Measurements from ENCODE around the gene CCDC183. TPM values are rescaled to one million over a fixed set of nuclear protein-coding genes. Genes with fewer than 3 reads are reported as not detected.

The CCDC183 gene
- total and polyA plus RNA-seq, 10 of the 15 experiments (the other 5 are each of a cell fraction or from before 2014, with no cell fraction given) = 0.04 to 1.2 (median 0.55) TPM; not detected in 5

GRCh38 chr9:136824496-136825225 lies 28.5 kb downstream of the CCDC183 start (continued):
- TF ChIP-seq ATF2 (IDR thresholded peaks at IDR 0.05; ENCODE audit: low read length) (no peak), KLF5 (IDR thresholded peaks at IDR 0.05; ENCODE audit: partially characterized antibody) (no peak), SIN3A (IDR thresholded peaks at IDR 0.05; ENCODE audit: low read depth, low read length) (no peak), ETV6 (conservative IDR thresholded peaks at IDR 0.05 in 1 of 2, IDR thresholded peaks at IDR 0.05 in 1 of 2; ENCODE audit: borderline replicate concordance in 1 of 2, low read depth in 1 of 2) (no peak), NR2C1 (IDR thresholded peaks at IDR 0.05) (no peak), BACH1 (IDR thresholded peaks at IDR 0.05; ENCODE audit: borderline replicate concordance) (no peak)

- TF ChIP-seq SMAD5 (IDR thresholded peaks at IDR 0.05; ENCODE audit: low read depth) (no peak), YY1 (IDR thresholded peaks at IDR 0.05; ENCODE audit: low read depth, low read length) (no peak), CBX3 (IDR thresholded peaks at IDR 0.05; ENCODE audit: borderline replicate concordance, low read depth) (no peak), NBN (IDR thresholded peaks at IDR 0.05) (no peak), ZNF207 (IDR thresholded peaks at IDR 0.05; ENCODE audit: borderline replicate concordance) (no peak), ATF2 (IDR thresholded peaks at IDR 0.05; ENCODE audit: low read length) (no peak)
- no peak overlapping the region for H3K4me3 ChIP-seq
- ChIA-PET CTCF (no interaction called here), POLR2A (no interaction called here), SMC1A (ENCODE audit: uncharacterized antibody, unreplicated experiment) (interaction anchor here (1.0 kb wide), 1 partner anchor 10 kb away, joined by 3 read pairs; no protein-coding TSS in a partner anchor), RAD21 (ENCODE audit: unreplicated experiment) (no interaction called here)
- ATAC-seq = no peak
- DNase-seq (ENCODE audit: low read depth, low spot score) = no peak
- in situ Hi-C loops (cut with MboI) (no loop called here), intact Hi-C loops (cut with micrococcal nuclease; ENCODE audit: unreplicated experiment) (no loop called here)
- peaks cover 11 to 12% of the 10 kb centered on the region in 2 experiments for H3K36me3 ChIP-seq (ENCODE audit: control insufficient read depth in 2 of 2, insufficient read depth in 2 of 2, low read length in 1 of 2)
- H3K27ac ChIP-seq (ENCODE audit: control insufficient read depth, insufficient read depth) = no peak overlapping the region
- H3K9ac ChIP-seq (ENCODE audit: control insufficient read depth, insufficient read depth, low read length) = no peak overlapping the region
- WGBS (ENCODE audit: insufficient coverage, insufficient replicate concordance, low lambda C conversion rate, missing lambda C conversion rate) = 96% methylated on average over 38 of the region's 44 CpGs
- H3K9me3 ChIP-seq (replicated peaks; ENCODE audit: control insufficient read depth, insufficient read depth, low read length) = no peaks in the 10 kb centered on the region
- no peak overlapping the region for H2AFZ ChIP-seq (ENCODE audit: control insufficient read depth, low read depth, low read length)
- no peaks in the 10 kb centered on the region for H3K4me1 ChIP-seq (ENCODE audit: control insufficient read depth, insufficient read depth, low read length)
- BruUV-seq (replicated peaks) = no TSS peak
- H4K20me1 ChIP-seq (ENCODE audit: control insufficient read depth, insufficient read depth) = no peaks in the 10 kb centered on the region
- no peak overlapping the region for H3K4me2 ChIP-seq (ENCODE audit: control insufficient read depth, insufficient read depth)
- H3K79me2 ChIP-seq (ENCODE audit: control insufficient read depth, insufficient read depth, low read length) = no peaks in the 10 kb centered on the region
- no peaks in the 10 kb centered on the region for H3K27me3 ChIP-seq (replicated peaks in 1 of 2; ENCODE audit: control insufficient read depth in 2 of 2, insufficient read depth in 2 of 2, low read length in 1 of 2)
- no peak for FAIRE-seq
Measured at GRCh38 chr9:136825295-136826187, 29.4 kb downstream of the CCDC183 start.
